Liver (tissue), 9 donors: ENCODE results near the gene IGF2BP1. TPM values are rescaled to one million over a fixed set of nuclear protein-coding genes. Genes with fewer than 3 reads are reported as not detected.

Experiments
- DNase-seq: peaks from one replicate; pipeline ENCODE4 v3.0.0-alpha.2; 2017; ENCODE audit warnings: low spot score
- H3K27ac ChIP-seq, 2 donors: one replicate each; pipeline ENCODE4 v1.7.0; 2013; ENCODE audit warnings: inconsistent platforms in 2 of 2, low read length in 2 of 2, control low read depth in 1 of 2, low read depth in 1 of 2, mild to moderate bottlenecking in 1 of 2
- H3K27me3 ChIP-seq, 4 donors: one replicate each; pipeline versions ENCODE4 v1.6.1 to v1.7.0; 2013; ENCODE audit warnings: low read length in 3 of 4, inconsistent platforms in 1 of 4, mild to moderate bottlenecking in 1 of 4, moderate library complexity in 1 of 4; ENCODE audit not compliant: control insufficient read depth in 4 of 4, insufficient read depth in 4 of 4
- H3K36me3 ChIP-seq, 4 donors: one replicate each; pipeline versions ENCODE4 v1.6.1 to v1.7.0; 2013; ENCODE audit warnings: low read length in 3 of 4, mild to moderate bottlenecking in 3 of 4, low read depth in 1 of 4, moderate library complexity in 1 of 4; ENCODE audit not compliant: control insufficient read depth in 4 of 4, insufficient read depth in 3 of 4
- H3K4me1 ChIP-seq, 4 donors: one replicate each; pipeline versions ENCODE4 v1.6.1 to v1.7.0; 2013; ENCODE audit warnings: low read length in 3 of 4, mild to moderate bottlenecking in 3 of 4, moderate library complexity in 1 of 4; ENCODE audit not compliant: control insufficient read depth in 4 of 4, insufficient read depth in 4 of 4
- H3K4me3 ChIP-seq, 3 donors: one replicate each; pipeline versions ENCODE4 v1.6.1 to v1.7.0; 2013; ENCODE audit warnings: low read length in 3 of 3, control low read depth in 1 of 3, low read depth in 1 of 3, mild to moderate bottlenecking in 1 of 3
- H3K9ac ChIP-seq, 2 donors: one replicate each; pipeline ENCODE4 v1.7.0; 2013; ENCODE audit warnings: low read length in 2 of 2, mild to moderate bottlenecking in 2 of 2, moderate library complexity in 2 of 2, control low read depth in 1 of 2, low read depth in 1 of 2
- H3K9me3 ChIP-seq, 4 donors: one replicate each; pipeline versions ENCODE4 v1.6.1 to v1.7.0; 2013; ENCODE audit warnings: low read length in 3 of 4; ENCODE audit not compliant: control insufficient read depth in 4 of 4
- ATF3 ChIP-seq: IDR thresholded peaks from 2 replicates; pipeline ENCODE4 v1.6.1; 2016; ENCODE audit warnings: antibody characterized with exemption
- EGR1 ChIP-seq, 2 donors: IDR thresholded peaks; 2 replicates each; pipeline ENCODE4 v1.6.1; 2016 to 2018; ENCODE audit warnings: antibody characterized with exemption in 2 of 2, low read depth in 2 of 2
- FOXA1 ChIP-seq: IDR thresholded peaks from 2 replicates; pipeline ENCODE4 v1.6.1; 2016; ENCODE audit warnings: antibody characterized with exemption
- FOXA2 ChIP-seq: IDR thresholded peaks from 2 replicates; pipeline ENCODE4 v1.6.1; 2016; ENCODE audit warnings: antibody characterized with exemption
- GABPA ChIP-seq, 2 donors: IDR thresholded peaks in 1 of 2; conservative IDR thresholded peaks in 1 of 2; 2 replicates each; pipeline ENCODE4 v1.6.1; 2016; ENCODE audit warnings: antibody characterized with exemption in 2 of 2, mild to moderate bottlenecking in 1 of 2, moderate library complexity in 1 of 2
- HNF4A ChIP-seq, 2 donors: conservative IDR thresholded peaks; 2 replicates each; pipeline ENCODE4 v1.6.1; 2016; ENCODE audit warnings: antibody characterized with exemption in 2 of 2, mild to moderate bottlenecking in 2 of 2
- HNF4G ChIP-seq: IDR thresholded peaks from 2 replicates; pipeline ENCODE4 v1.6.1; 2016; ENCODE audit warnings: antibody characterized with exemption
- JUND ChIP-seq, 2 donors: IDR thresholded peaks; 2 replicates each; pipeline ENCODE4 v1.6.1; 2016; ENCODE audit warnings: antibody characterized with exemption in 2 of 2
- MAX ChIP-seq: IDR thresholded peaks from 2 replicates; pipeline ENCODE4 v1.6.1; 2016; ENCODE audit warnings: antibody characterized with exemption
- NR2F2 ChIP-seq: IDR thresholded peaks from 2 replicates; pipeline ENCODE4 v1.6.1; 2016; ENCODE audit warnings: antibody characterized with exemption
- RAD21 ChIP-seq, 2 donors: IDR thresholded peaks; 2 replicates each; pipeline ENCODE4 v1.6.1; 2016; ENCODE audit warnings: antibody characterized with exemption in 2 of 2, mild to moderate bottlenecking in 2 of 2
- RXRA ChIP-seq, 2 donors: IDR thresholded peaks; 2 replicates each; pipeline ENCODE4 v1.6.1; 2017 to 2018; ENCODE audit warnings: antibody characterized with exemption in 2 of 2, mild to moderate bottlenecking in 1 of 2
- SP1 ChIP-seq: IDR thresholded peaks from 2 replicates; pipeline ENCODE4 v1.6.1; 2018; ENCODE audit warnings: antibody characterized with exemption, mild to moderate bottlenecking
- TAF1 ChIP-seq: conservative IDR thresholded peaks from 2 replicates; pipeline ENCODE4 v1.6.1; 2016; ENCODE audit warnings: antibody characterized with exemption, mild to moderate bottlenecking
- YY1 ChIP-seq: IDR thresholded peaks from 2 replicates; pipeline ENCODE4 v1.6.1; 2016; ENCODE audit warnings: antibody characterized with exemption, mild to moderate bottlenecking
- ZBTB33 ChIP-seq: IDR thresholded peaks from 2 replicates; pipeline ENCODE4 v1.6.1; 2016; ENCODE audit warnings: antibody characterized with exemption
- WGBS: extraction: QIAGEN DNeasy Blood & Tissue Kit; methylation state at CpG from one replicate; pipeline ENCODE4 v1.1.7; 2013; 5-methylcytosine and 5-hydroxymethylcytosine counted together
- polyA plus RNA-seq, 2 donors: library from polyadenylated mRNA; stranded (reverse) in 1 of 2; unstranded in 1 of 2; fragments of 200-250 nt in 1 of 2; fragments of >200 nt in 1 of 2; fragmentation: Nextera tagmentation in 1 of 2; extraction: Ambion mirVana in 1 of 2; gene quantifications; one replicate each; pipeline versions ENCODE4 v1.2.1 to v1.2.3, GENCODE V29; 2013 to 2015
- total RNA-seq, 2 donors: library from RNA; depleted of rRNA; stranded (reverse); fragments of >200 nt; gene quantifications; one replicate each; pipeline ENCODE4 v1.2.3, GENCODE V29; 2014
- TF ChIP-seq, protein P1 (sequence below): fragments of 150-350 bp; IDR thresholded peaks from 2 replicates; pipeline ENCODE4 v1.5.1; 2017; ENCODE audit warnings: improper control_type of control experiment, low read depth, low read length; ENCODE audit not compliant: missing input control
- TF ChIP-seq, protein P2 (sequence below): IDR thresholded peaks from 2 replicates; pipeline ENCODE4 v1.6.1; 2016; ENCODE audit warnings: antibody characterized with exemption, mild to moderate bottlenecking
- donor health status: healthy.
- donor health status: healthy.
- donor health status: healthy.
- donor health status: healthy.
- donor health status: healthy.

The IGF2BP1 gene
- total and polyA plus RNA-seq, 4 donors, result 22.6 TPM; not detected in 3

DNA sequence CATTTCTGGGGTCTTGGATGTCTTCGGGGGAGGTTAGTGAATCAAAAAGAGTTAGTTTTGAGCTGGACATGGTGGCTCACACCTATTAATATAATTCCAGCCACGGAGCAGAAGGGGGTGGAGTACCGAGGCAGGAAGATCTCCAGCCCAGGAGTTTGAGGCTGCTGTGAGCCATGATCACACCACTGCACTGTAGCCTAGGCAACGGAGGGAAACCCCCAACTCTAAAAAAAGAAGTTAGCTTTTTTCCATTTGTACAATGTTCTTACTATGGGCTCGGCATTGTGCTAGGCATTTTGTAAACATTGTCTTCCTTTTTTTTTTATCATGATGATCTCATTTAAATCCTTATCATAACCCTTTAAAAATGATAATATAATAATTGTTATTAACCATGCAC lies 44.3 kb upstream of the IGF2BP1 start:
- Histone ChIP-seq H3K4me1 (no peaks in the 10 kb centered on the region), H3K9me3 (no peaks in the 10 kb centered on the region), H3K27me3 (peaks cover 0 to 2% (median 0%) of the 10 kb centered on the region in 4 donors), H3K27ac (no peak overlapping the region), H3K9ac (no peak overlapping the region), H3K36me3 (no peaks in the 10 kb centered on the region), H3K4me3 (no peak overlapping the region)
- 35% methylated on average over 5 of the region's 5 CpGs for WGBS
- DNase-seq, result no peak
- TF ChIP-seq ZBTB33 (no peak), SP1 (no peak), HNF4G (no peak), EGR1 (IDR thresholded peaks at IDR 0.05; ENCODE audit: low read depth in 2 of 2) (no peak), JUND (IDR thresholded peaks at IDR 0.05) (no peak), FOXA1 (no peak), ATF3 (no peak), NR2F2 (no peak), FOXA2 (no peak), TAF1 (no peak), RAD21 (IDR thresholded peaks at IDR 0.05) (no peak), RXRA (IDR thresholded peaks at IDR 0.05) (no peak), HNF4A (conservative IDR thresholded peaks at IDR 0.05) (no peak), YY1 (no peak), MAX (no peak), GABPA (IDR thresholded peaks at IDR 0.05 in 1 of 2, conservative IDR thresholded peaks at IDR 0.05 in 1 of 2) (no peak)
- TF ChIP-seq, protein P1, sequence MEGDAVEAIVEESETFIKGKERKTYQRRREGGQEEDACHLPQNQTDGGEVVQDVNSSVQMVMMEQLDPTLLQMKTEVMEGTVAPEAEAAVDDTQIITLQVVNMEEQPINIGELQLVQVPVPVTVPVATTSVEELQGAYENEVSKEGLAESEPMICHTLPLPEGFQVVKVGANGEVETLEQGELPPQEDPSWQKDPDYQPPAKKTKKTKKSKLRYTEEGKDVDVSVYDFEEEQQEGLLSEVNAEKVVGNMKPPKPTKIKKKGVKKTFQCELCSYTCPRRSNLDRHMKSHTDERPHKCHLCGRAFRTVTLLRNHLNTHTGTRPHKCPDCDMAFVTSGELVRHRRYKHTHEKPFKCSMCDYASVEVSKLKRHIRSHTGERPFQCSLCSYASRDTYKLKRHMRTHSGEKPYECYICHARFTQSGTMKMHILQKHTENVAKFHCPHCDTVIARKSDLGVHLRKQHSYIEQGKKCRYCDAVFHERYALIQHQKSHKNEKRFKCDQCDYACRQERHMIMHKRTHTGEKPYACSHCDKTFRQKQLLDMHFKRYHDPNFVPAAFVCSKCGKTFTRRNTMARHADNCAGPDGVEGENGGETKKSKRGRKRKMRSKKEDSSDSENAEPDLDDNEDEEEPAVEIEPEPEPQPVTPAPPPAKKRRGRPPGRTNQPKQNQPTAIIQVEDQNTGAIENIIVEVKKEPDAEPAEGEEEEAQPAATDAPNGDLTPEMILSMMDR, result no peak
- TF ChIP-seq, protein P2, sequence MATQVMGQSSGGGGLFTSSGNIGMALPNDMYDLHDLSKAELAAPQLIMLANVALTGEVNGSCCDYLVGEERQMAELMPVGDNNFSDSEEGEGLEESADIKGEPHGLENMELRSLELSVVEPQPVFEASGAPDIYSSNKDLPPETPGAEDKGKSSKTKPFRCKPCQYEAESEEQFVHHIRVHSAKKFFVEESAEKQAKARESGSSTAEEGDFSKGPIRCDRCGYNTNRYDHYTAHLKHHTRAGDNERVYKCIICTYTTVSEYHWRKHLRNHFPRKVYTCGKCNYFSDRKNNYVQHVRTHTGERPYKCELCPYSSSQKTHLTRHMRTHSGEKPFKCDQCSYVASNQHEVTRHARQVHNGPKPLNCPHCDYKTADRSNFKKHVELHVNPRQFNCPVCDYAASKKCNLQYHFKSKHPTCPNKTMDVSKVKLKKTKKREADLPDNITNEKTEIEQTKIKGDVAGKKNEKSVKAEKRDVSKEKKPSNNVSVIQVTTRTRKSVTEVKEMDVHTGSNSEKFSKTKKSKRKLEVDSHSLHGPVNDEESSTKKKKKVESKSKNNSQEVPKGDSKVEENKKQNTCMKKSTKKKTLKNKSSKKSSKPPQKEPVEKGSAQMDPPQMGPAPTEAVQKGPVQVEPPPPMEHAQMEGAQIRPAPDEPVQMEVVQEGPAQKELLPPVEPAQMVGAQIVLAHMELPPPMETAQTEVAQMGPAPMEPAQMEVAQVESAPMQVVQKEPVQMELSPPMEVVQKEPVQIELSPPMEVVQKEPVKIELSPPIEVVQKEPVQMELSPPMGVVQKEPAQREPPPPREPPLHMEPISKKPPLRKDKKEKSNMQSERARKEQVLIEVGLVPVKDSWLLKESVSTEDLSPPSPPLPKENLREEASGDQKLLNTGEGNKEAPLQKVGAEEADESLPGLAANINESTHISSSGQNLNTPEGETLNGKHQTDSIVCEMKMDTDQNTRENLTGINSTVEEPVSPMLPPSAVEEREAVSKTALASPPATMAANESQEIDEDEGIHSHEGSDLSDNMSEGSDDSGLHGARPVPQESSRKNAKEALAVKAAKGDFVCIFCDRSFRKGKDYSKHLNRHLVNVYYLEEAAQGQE, result no peak
